ENCODE measurements around the gene RETREG3.

DNA sequence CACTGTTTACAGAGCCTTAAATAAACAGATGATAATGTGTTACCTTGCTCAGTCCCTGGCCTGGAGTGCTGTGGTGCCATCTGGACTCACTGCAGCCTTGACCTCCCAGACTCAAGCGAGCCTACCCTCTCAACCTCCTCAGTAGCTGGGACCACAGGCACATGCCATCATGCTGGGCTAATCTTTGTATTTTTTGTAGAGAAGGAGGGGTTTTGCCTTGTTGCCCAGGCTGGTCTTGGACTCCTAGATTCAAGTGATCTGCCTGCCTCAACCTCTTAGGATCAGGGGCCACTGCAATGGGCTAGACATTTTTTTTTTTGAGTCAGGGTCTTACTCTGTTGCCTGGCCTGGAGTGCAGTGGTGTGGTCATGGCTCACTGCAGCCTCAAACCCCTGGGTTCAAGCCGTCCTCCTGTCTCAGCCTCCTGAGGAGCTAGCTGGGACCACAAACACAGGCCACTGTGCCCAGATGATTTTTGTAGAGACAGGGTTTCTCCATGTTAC, 78.2 kb downstream of the RETREG3 start:
- TF ChIP-seq GATA2 (IDR thresholded peaks at IDR 0.05; ENCODE audit: low read depth, low read length) (no peak), GATA3 (IDR thresholded peaks at IDR 0.05; ENCODE audit: low read depth, low read length) (no peak)

Data from SH-SY5Y (cell line).